GM12872 (cell line): ENCODE data around the gene PTPN13.

Source experiments
- TF ChIP-seq, protein P1 (sequence below): IDR thresholded peaks from 3 replicates; pipeline ENCODE4 v1.5.1; 2011; ENCODE audit warnings: low read depth, mild to moderate bottlenecking, low read length, moderate library complexity; ENCODE audit not compliant: insufficient read depth

PTPN13 gene

DNA sequence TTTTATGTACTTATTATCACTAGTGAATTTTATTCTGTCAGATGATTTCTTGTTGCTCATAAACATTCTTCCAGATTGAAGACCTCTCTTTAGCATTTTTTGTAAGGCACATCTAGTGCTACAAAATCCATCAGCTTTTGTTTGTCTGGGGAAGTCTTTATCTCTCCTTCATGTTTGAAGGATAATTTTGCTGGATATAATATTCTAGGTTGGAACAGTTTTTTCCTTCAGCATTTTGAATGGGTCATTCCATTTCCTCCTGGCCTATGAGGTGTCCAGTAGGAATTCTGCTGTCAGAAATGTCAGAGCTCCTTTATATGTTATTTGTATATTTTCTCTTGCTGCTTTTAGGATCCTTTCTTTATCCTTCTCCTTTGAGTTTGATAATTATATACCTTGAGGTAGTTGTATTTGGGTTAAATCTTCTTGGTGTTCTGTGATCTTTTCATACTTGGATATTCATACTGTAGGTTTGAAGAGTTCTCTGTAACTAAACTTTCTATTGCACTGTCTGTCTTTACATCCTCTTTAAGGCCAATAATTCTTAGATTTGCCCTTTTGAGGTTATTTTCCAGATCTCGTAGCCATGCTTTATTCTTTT is 58.3 kb downstream of the PTPN13 start:
- TF ChIP-seq, protein P1, sequence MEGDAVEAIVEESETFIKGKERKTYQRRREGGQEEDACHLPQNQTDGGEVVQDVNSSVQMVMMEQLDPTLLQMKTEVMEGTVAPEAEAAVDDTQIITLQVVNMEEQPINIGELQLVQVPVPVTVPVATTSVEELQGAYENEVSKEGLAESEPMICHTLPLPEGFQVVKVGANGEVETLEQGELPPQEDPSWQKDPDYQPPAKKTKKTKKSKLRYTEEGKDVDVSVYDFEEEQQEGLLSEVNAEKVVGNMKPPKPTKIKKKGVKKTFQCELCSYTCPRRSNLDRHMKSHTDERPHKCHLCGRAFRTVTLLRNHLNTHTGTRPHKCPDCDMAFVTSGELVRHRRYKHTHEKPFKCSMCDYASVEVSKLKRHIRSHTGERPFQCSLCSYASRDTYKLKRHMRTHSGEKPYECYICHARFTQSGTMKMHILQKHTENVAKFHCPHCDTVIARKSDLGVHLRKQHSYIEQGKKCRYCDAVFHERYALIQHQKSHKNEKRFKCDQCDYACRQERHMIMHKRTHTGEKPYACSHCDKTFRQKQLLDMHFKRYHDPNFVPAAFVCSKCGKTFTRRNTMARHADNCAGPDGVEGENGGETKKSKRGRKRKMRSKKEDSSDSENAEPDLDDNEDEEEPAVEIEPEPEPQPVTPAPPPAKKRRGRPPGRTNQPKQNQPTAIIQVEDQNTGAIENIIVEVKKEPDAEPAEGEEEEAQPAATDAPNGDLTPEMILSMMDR, result no peak

DNA sequence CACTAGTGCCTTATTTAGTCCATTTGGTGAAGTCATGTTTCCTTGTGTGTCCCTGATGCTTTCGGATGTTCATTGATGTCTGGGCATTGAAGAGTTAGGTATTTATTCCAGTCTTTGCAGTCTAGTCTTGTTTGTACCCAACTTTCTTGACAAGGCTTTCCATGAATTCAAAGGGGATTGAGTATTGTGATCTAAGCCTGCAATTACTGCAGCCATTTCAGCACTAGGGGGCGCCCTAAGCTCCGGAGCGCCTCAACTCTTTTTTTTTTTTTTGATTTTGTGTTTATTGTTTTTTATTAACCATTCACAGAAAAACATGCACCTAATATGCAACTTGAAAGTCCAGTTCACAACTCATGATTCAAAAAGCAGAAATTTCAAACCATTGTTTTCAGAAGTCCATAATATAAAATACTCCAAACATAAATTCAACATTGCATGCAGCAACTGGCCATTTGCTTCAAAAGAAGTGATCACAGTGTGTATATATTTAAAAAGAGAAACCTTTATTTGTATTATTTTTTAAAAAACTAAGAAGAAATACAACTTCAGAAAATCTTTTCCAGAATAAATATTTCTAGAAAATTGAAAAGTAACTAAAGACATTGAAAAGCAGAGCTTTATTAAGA is 59.2 kb downstream of the PTPN13 start:
- TF ChIP-seq, protein P1, result peak; percentile 73

DNA sequence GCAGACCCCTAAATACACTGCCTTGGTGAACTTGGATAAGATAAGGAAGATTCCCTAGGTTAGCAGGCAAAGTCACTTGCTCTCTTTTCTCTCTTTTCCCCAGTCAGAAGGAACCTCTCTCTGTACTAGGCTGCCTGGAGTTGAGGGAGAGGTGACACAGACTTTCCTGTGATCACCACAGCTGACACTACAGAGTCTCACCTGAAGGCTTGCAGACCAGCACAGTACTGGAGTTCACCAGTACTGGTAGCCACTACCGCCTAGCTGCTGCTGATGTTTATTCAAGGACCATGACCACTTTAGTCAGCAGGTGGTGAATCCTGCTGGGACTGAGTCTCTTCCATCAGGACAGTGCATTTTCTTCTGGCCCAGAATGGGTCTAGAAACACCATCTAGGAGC is 63.3 kb downstream of the PTPN13 start:
- TF ChIP-seq, protein P1, result no peak

DNA sequence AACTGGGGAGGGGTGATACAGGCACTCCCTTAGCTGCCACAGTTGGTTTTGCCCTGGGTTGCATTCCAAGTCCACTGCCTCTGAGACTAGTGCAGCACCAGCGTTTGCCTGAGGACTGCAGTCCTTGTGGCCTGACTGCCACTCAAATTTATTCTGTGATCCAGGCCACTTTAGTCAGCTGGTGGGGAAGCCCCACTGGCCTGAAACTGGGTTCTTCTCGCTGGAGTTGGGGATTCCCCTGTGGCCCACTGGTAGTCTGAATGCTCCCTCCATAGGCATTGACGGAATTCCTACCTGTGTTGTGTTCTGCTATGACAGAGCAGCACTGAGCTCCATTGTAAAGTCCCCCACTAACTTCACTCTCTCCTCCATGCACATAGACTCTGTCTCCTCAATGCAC is 63.8 kb downstream of the PTPN13 start:
- TF ChIP-seq, protein P1, result no peak

DNA sequence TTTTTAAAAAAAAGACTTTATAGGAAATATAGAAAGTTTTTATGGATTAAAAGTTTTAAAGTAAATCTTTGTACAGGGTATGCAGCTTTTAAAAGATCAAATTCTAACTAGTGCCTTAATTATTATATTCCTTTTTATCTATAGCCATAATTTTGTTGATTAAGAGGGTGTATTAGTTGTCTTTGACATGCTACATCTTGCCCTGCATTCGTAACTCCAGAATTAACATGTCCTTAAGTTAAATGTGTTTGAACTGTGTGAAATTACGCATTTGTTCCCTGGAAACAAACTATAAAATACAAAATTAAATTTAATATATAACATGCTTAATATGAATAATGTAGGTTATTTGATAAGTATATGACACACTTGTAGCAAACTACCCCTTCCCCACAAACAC is 66.3 kb downstream of the PTPN13 start:
- TF ChIP-seq, protein P1, result no peak

DNA sequence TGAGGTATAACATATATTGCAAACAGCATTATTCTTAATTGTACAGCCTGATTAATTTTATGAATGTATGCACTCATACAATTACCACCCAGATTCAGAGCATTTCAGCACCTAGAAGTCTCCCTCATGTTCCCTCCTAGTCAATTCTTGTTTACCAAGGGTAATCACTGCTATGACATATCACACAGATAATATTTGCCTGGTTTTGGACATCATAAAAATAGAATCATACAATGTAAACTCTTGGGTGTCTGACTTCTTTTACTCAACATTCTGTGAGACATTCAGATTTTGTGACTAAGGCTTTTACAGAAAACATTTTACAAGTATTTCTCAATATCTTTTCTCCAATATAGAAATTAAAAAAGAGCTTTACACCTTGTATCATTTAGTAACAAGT is 66.9 kb downstream of the PTPN13 start:
- TF ChIP-seq, protein P1, result no peak

DNA sequence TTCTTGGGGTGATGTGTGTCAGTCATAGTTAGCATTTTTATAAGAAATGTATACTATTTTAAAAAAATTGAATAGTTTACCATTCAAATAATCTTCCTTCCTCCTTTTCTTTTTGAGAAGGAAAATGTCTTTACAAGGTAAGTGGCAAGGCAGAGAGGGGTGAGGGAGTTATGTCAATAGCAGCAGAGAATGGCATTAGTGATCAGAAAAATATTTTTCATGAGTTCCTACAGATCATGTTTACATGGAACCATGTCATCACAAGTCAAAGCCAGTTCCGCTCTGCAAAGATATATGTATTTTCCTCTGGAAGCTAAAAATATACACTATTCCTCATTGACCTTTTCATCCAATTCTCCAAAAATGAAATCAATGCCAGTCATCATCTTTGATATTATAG is 67.3 kb downstream of the PTPN13 start:
- TF ChIP-seq, protein P1, result no peak
